Panc1 (cell line): ENCODE data around the gene TMEM204. TPM values are rescaled to one million over a fixed set of nuclear protein-coding genes. Genes with fewer than 3 reads are reported as not detected.

Experiments used
- ATAC-seq: fragments of 200-7000 bp; cut with Tn5 transposase; 2 replicates; pipeline ENCODE4 v1.9.1; 2020; ENCODE audit warnings: mild to moderate bottlenecking, moderate library complexity
- BruUV-seq: library from RNA; stranded (reverse); fragments of 400-500 nt; replicated peaks from 2 replicates; lab custom pipeline; 2021; lab: Mats Ljungman, UMichigan
- CTCF ChIA-PET: fragments of 300-600 bp; sonication (Branson Sonifier 250); formaldehyde crosslinking; loops from one replicate; lab custom pipeline; 2022; ENCODE audit warnings: antibody characterized with exemption; lab: Charles Lee
- POLR2A ChIA-PET: fragments of 300-600 bp; sonication (Branson Sonifier 250); formaldehyde crosslinking; loops from one replicate; lab custom pipeline; 2022; ENCODE audit warnings: antibody characterized with exemption; lab: Charles Lee
- DNase-seq: peaks from one replicate; pipeline ENCODE4 v3.0.0-alpha.2; 2010; ENCODE audit warnings: low read depth, low spot score
- H3K27ac ChIP-seq: 2 replicates; pipeline ENCODE4 v1.5.1; 2011; ENCODE audit warnings: mild to moderate bottlenecking, low read length, inconsistent platforms
- H3K27me3 ChIP-seq: fragments of 200-500 bp; sonication (Bioruptor generic); 2 replicates; pipeline ENCODE4 v1.6.0; 2014; ENCODE audit warnings: low read length, inconsistent platforms; ENCODE audit not compliant: control insufficient read depth, insufficient read depth
- H3K36me3 ChIP-seq: fragments of 200-500 bp; sonication (Bioruptor generic); 2 replicates; pipeline ENCODE4 v1.5.1; 2014; ENCODE audit warnings: inconsistent platforms, mild to moderate bottlenecking, low read length, moderate library complexity; ENCODE audit not compliant: control insufficient read depth, insufficient read depth
- H3K4me1 ChIP-seq: 2 replicates; pipeline ENCODE4 v1.5.1; 2011; ENCODE audit warnings: inconsistent platforms, mild to moderate bottlenecking, low read length, moderate library complexity; ENCODE audit not compliant: control insufficient read depth, insufficient read depth
- H3K4me3 ChIP-seq, 2 experiments: 2 replicates each; pipeline ENCODE4 v1.5.1; 2011 to 2012; ENCODE audit warnings: low read depth in 2 of 2, low read length in 2 of 2, mild to moderate bottlenecking in 2 of 2, inconsistent platforms in 1 of 2, moderate library complexity in 1 of 2
- H3K9me3 ChIP-seq: fragments of 200-500 bp; sonication (Bioruptor generic); 2 replicates; pipeline ENCODE4 v1.5.1; 2014; ENCODE audit warnings: low read depth, mild to moderate bottlenecking, inconsistent platforms, low read length, moderate library complexity; ENCODE audit not compliant: control insufficient read depth, insufficient read depth
- POLR2AphosphoS5 ChIP-seq: IDR thresholded peaks from 2 replicates; pipeline ENCODE4 v1.6.1; 2012; ENCODE audit warnings: mild to moderate bottlenecking, low read depth, low read length, moderate library complexity
- SIN3A ChIP-seq: IDR thresholded peaks from 2 replicates; pipeline ENCODE4 v1.6.1; 2012; ENCODE audit warnings: low read depth, mild to moderate bottlenecking, low read length, moderate library complexity, borderline replicate concordance; ENCODE audit not compliant: insufficient read depth
- TCF7L2 ChIP-seq: IDR thresholded peaks from 2 replicates; pipeline ENCODE4 v1.6.1; 2011; ENCODE audit warnings: mild to moderate bottlenecking, low read depth, low read length, inconsistent platforms
- in situ Hi-C: cut with HindIII; loops from 2 replicates; pipeline ENCODE4 v1.10.0; 2016; ENCODE audit warnings: low sequenced_read_pairs, low pct_unique_long_range_greater_than_20kb
- intact Hi-C: fragments of 100-400 bp; cut with micrococcal nuclease; formaldehyde crosslinking; loops from one replicate; pipeline ENCODE4 v1.10.0; 2022; ENCODE audit not compliant: unreplicated experiment
- total RNA-seq: library from RNA; stranded (reverse); gene quantifications from one replicate; pipeline ENCODE4 v1.2.1, GENCODE V29; 2021; ENCODE audit not compliant: unreplicated experiment
- TF ChIP-seq, protein P1 (sequence below): fragments of 450-650 bp; IDR thresholded peaks from 2 replicates; pipeline ENCODE4 v1.5.1; 2017; ENCODE audit warnings: mild to moderate bottlenecking
- TF ChIP-seq, protein P2 (sequence below), 2 experiments: IDR thresholded peaks; 2 replicates each; pipeline ENCODE4 v1.6.1; 2011 to 2012; ENCODE audit warnings: low read depth in 2 of 2, control low read depth in 1 of 2, low read length in 1 of 2, mild to moderate bottlenecking in 1 of 2, moderate library complexity in 1 of 2; ENCODE audit not compliant: insufficient read depth in 1 of 2

Gene TMEM204
- total RNA-seq, 1 experiment from 2014 or later = 0.13 TPM

DNA sequence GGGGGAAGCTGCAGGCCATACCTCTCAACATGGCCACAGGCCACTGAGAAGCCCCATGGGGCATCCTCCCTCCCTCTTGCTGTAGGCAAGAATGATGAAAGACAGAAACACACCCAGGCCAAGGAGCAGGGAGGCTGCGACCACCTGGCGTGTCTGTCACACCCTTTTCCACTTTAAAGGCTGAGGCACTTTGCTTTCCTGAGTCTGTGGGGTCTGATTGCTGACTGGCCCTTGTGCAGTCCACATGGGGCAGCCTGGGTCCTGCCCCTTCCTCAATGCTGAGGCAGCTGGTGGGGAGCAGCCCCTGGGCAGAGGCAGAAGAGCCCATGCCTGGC is 8.7 kb downstream of the TMEM204 start:
- TF ChIP-seq, protein P1, sequence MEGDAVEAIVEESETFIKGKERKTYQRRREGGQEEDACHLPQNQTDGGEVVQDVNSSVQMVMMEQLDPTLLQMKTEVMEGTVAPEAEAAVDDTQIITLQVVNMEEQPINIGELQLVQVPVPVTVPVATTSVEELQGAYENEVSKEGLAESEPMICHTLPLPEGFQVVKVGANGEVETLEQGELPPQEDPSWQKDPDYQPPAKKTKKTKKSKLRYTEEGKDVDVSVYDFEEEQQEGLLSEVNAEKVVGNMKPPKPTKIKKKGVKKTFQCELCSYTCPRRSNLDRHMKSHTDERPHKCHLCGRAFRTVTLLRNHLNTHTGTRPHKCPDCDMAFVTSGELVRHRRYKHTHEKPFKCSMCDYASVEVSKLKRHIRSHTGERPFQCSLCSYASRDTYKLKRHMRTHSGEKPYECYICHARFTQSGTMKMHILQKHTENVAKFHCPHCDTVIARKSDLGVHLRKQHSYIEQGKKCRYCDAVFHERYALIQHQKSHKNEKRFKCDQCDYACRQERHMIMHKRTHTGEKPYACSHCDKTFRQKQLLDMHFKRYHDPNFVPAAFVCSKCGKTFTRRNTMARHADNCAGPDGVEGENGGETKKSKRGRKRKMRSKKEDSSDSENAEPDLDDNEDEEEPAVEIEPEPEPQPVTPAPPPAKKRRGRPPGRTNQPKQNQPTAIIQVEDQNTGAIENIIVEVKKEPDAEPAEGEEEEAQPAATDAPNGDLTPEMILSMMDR = no peak
- no peak for TF ChIP-seq POLR2AphosphoS5
- TF ChIP-seq SIN3A = no peak
- TF ChIP-seq TCF7L2 = no peak
- TF ChIP-seq, protein P2, sequence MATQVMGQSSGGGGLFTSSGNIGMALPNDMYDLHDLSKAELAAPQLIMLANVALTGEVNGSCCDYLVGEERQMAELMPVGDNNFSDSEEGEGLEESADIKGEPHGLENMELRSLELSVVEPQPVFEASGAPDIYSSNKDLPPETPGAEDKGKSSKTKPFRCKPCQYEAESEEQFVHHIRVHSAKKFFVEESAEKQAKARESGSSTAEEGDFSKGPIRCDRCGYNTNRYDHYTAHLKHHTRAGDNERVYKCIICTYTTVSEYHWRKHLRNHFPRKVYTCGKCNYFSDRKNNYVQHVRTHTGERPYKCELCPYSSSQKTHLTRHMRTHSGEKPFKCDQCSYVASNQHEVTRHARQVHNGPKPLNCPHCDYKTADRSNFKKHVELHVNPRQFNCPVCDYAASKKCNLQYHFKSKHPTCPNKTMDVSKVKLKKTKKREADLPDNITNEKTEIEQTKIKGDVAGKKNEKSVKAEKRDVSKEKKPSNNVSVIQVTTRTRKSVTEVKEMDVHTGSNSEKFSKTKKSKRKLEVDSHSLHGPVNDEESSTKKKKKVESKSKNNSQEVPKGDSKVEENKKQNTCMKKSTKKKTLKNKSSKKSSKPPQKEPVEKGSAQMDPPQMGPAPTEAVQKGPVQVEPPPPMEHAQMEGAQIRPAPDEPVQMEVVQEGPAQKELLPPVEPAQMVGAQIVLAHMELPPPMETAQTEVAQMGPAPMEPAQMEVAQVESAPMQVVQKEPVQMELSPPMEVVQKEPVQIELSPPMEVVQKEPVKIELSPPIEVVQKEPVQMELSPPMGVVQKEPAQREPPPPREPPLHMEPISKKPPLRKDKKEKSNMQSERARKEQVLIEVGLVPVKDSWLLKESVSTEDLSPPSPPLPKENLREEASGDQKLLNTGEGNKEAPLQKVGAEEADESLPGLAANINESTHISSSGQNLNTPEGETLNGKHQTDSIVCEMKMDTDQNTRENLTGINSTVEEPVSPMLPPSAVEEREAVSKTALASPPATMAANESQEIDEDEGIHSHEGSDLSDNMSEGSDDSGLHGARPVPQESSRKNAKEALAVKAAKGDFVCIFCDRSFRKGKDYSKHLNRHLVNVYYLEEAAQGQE (IDR thresholded peaks at IDR 0.05; ENCODE audit: insufficient read depth in 1 of 2, low read depth in 2 of 2, low read length in 1 of 2) = no peak
- no peaks in the 10 kb centered on the region for H3K27me3 ChIP-seq
- BruUV-seq = no TSS peak
- peaks cover 7% of the 10 kb centered on the region for H3K4me1 ChIP-seq
- no peak overlapping the region for H3K27ac ChIP-seq
- CTCF ChIA-PET = no interaction called here
- H3K36me3 ChIP-seq = no peaks in the 10 kb centered on the region
- POLR2A ChIA-PET = no interaction called here
- ATAC-seq = no peak
- intact Hi-C loops = no loop called here
- no peaks in the 10 kb centered on the region for H3K9me3 ChIP-seq
- no peak overlapping the region for H3K4me3 ChIP-seq
- no peak for DNase-seq
- in situ Hi-C loops = no loop called here

DNA sequence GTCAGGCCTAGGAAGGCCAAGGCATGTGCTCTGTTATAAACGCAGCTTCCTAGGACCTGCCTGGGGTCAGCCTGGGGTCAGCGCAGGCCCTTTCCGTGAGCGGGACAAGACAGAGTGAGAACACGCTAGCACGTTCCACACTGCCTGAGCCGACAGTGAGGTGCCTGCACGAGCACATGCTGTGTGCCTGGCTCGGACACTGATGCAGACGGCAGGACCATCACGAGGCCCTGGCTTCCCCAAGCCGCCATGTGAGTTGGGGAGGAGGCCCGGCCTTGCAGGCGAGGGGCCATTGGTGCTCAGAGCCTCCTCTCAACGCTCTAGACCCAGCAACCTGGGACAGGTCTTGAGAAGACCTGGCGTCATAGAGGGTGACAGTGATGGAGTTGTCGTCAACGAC is 9.1 kb downstream of the TMEM204 start:
- ChIA-PET POLR2A (no interaction called here), CTCF (no interaction called here)
- ATAC-seq (no peak), DNase-seq (no peak)
- TF ChIP-seq, protein P1 = no peak
- Histone ChIP-seq H3K27ac (no peak overlapping the region), H3K4me3 (no peak overlapping the region), H3K27me3 (no peaks in the 10 kb centered on the region), H3K4me1 (peaks cover 7% of the 10 kb centered on the region), H3K36me3 (no peaks in the 10 kb centered on the region), H3K9me3 (no peaks in the 10 kb centered on the region)
- in situ Hi-C loops (no loop called here), intact Hi-C loops (no loop called here)
- BruUV-seq = no TSS peak
